HT-29 (cell line): Measurements from ENCODE around the gene ZNF625. TPM values are rescaled to one million over a fixed set of nuclear protein-coding genes. Genes with fewer than 3 reads are reported as not detected.

Experiments
- DNase-seq: peaks from one replicate; pipeline ENCODE4 v3.0.0-alpha.2; 2015; ENCODE audit warnings: low spot score
- total RNA-seq: library from RNA; depleted of rRNA; stranded (reverse); fragments of >200 nt; shearing (Covaris generic); gene quantifications from 2 replicates; pipeline ENCODE4 v1.2.3, GENCODE V29; 2014; rRNA removed

The ZNF625 gene
- total RNA-seq: not detected in 2 replicates

DNA sequence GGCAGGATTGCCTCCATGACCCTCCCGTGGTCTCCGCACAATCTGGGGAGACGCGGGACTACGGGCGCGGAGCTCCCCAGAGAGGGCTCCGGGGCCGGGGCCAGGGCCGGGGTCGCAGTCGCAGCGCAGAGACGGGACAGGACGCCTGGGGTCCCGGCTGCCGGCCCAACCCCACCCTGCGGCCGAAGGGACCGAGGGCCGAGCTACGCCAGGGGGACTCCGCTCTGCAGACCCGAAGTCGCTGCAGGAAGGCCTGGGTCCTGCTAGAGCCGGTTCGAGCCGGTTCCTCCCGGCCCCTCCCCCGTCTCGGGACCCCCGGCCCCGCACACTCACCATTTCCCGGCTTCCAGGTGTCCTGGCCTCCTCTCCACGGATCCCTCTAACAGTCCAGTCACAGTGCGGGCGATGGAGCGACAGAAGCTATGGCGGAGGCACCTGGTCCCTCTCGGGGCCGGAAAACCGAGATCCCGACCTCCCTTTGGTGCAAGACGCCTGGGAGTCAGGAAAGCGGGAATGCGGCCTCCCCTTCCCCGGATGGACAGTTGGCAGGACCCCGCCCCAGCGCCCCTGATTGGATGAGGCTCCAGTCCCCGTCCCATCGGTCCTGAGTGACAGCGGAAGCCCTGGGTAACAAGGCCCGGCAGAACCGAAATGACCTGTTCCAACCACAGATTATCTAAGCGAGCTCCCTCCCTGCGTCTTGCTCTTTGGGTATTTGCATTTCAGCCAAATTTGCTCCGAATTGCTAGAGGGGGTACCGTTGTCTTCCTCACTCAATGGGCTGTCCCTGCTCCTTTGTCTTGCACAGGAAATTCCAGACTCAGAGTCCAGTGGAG is at the start of gene ZNF625:
ZNF625 (minus strand) TSS at position 512 of the 836 bp plus-strand sequence; CDS start at position 336, 176 bp downstream.
- DNase-seq: no peak

DNA sequence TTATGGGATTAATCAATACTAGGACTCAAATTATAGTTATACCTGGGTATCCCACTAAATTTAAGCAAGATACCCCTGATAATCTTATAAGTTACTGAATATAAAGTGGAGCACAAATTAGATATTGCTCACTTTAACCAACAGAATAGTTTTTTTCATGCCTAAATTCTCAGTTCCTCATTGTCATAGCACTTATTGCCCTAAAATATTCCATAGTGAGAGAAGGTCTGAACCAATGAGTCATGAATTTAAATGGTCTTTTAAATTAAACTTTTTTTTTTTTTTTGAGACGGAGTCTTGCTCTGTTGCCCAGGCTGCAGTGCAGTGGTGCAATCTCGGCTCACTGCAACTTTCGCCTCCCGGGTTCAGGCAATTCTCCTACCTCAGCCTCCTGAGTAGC is 48.8 kb upstream of the ZNF625 start:
- DNase-seq: no peak

DNA sequence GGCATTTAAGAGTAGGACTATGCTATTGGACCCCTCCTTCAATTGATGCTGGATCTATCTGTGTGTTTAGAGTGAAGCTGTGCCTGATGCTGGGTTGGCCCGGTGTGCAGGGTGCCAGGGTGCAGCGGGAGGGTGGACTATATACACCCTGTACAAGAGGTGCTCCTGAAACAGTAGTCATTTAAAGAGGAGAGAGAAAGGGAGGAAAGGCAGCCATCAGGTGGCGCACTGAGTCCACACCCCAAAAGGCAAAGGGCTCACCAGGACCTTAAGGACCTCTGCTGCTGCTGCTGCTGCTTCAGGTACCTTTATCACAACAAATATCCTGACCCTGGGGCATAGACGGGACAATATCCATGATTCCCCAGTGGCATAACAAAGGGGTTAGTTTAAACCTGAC is 45.7 kb upstream of the ZNF625 start:
- peak; percentile 34 for DNase-seq

GRCh38 chr19:12199757-12200419 is 43.4 kb upstream of the ZNF625 start:
- DNase-seq: no peak

- no peak for DNase-seq
Observed at GRCh38 chr19:12198136-12198535, 41.6 kb upstream of the ZNF625 start.

- no peak for DNase-seq
Observed at GRCh38 chr19:12194827-12195731, 38.5 kb upstream of the ZNF625 start.

DNA sequence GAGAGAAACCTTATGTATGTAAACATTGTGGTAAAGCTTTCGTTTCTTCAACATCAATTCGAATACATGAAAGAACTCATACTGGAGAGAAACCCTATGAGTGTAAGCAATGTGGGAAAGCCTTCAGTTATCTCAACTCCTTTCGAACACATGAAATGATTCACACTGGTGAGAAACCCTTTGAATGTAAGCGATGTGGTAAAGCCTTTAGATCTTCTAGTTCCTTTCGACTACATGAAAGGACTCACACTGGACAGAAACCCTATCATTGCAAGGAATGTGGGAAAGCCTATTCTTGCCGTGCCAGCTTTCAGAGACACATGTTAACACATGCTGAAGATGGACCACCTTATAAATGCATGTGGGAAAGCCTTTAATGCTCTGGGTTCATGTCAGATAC is 31.1 kb upstream of the ZNF625 start:
- DNase-seq: no peak

- DNase-seq: no peak
Observed at GRCh38 chr19:12180377-12180776, 23.8 kb upstream of the ZNF625 start.

DNA sequence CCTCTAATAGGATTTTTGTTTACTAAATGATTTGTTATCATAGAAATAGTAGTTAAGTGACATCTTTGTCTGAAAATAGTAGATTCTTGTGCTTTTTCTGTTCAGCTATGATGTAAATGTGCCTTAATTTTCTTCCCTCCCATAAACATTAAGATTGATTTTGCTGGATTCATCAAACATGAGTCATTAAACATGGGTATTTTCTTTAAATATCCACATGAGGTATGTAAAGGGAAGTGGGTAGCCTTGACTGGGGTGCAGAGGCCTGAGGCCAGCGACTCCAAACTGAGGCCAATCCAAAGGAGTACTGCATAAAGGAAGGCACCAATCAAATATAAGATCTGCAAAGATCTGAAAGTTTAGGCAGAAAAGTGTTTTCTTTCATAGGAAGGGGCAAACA is 10.1 kb upstream of the ZNF625 start:
- no peak for DNase-seq

DNA sequence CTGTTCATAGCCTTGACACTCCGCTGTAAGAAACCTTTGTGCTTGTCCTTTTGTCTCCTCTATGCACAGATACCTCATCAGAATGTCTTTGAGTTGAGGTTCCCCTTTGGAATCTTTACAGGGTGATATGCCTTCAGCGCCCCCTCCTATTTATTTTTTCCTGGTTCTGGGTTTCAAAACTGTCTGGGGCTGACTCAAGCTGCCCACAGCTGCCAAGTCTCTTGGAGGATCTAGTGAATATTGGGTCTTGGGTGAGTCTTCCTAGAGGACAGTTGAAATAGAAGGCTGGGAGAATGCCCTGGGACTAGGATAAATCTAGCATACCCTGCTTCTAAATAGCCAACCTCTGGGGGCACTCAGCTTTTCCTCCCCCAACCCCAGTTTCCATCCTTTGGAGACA is 7.3 kb upstream of the ZNF625 start:
- peak; percentile 0 for DNase-seq

DNA sequence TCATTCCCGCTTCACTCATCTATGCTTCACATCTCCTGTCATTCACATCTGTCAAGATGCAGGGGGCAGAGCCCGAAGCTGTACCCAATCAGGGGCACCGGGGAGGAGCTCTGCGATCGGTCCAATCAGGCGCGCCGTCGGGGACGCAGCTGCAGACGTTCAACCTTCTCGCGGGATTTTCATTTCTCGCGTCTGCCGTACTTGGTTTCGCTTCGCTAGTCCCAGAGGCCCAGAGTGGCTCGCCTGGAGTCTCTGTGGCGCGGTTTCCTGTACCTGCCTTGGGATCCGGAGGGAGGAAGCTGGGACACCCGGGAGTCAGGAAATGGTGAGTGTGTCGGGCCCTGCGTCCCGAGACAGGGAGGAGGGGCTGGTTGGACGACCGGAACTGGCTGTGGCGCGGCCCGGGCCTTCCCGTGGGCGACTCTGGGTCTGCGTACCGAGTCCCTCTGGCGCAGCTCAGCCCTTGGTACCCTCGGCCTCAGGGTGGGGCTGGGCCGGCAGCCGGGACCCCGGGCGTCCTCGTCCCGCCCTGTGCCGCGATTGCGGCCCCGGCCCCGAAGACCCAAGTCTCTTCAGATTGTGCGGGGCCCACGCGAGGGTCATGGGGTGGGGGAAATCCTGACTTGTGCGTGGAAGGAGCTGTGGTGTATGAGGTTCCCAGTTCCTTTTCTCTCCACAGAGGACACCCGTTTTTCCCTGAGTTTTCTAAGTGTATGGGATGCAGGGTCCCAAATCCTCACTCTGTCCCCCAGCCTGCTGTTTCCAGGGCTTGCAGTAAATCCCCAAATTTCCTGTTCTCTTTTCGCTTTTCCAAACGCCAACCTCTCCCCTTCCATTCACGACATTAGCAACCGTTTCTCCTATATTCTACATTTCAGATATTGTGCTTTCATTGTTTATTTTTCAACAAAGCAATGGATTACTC is 6.6 kb upstream of the ZNF625 start, which contains the start of gene ZNF136:
ZNF136 (plus strand) TSS at position 215 of the 925 bp plus-strand sequence; CDS start at position 323, 108 bp downstream.
- peak; percentile 86 for DNase-seq

- DNase-seq: no peak
Observed at GRCh38 chr19:12162513-12162881, 6.0 kb upstream of the ZNF625 start.

GRCh38 chr19:12159773-12160414 is 3.4 kb upstream of the ZNF625 start:
- no peak for DNase-seq

DNA sequence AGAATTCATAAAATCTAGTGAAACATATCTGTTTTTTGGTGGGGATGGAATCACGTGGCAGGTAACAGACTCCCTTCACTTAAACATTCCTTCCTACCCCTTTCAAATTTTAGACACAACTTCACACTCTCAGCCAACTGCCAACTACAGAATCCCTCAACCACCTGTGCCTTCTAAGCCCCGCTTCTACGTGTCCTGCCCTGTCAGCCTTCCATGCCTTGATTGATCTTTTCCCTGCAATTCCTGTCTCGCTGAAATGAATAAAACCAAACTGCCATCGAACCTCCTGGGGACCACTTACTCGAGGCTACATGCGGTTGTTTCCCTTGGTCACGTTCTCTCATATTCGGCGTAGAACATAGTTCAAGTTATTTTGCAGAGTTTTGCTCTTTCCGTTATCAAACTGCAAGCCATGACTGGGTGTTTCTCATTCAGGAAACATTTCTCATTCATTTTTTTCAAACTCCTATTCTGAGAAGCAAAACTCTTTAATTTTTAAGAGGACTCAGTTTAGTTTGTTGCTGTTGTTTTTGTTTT is 1.1 kb downstream of the ZNF625 start:
- DNase-seq: no peak

- no peak for DNase-seq
Observed at GRCh38 chr19:12145348-12145747, 11.2 kb downstream of the ZNF625 start.

- no peak for DNase-seq
Observed at GRCh38 chr19:12141405-12141736, 15.2 kb downstream of the ZNF625 start.

DNA sequence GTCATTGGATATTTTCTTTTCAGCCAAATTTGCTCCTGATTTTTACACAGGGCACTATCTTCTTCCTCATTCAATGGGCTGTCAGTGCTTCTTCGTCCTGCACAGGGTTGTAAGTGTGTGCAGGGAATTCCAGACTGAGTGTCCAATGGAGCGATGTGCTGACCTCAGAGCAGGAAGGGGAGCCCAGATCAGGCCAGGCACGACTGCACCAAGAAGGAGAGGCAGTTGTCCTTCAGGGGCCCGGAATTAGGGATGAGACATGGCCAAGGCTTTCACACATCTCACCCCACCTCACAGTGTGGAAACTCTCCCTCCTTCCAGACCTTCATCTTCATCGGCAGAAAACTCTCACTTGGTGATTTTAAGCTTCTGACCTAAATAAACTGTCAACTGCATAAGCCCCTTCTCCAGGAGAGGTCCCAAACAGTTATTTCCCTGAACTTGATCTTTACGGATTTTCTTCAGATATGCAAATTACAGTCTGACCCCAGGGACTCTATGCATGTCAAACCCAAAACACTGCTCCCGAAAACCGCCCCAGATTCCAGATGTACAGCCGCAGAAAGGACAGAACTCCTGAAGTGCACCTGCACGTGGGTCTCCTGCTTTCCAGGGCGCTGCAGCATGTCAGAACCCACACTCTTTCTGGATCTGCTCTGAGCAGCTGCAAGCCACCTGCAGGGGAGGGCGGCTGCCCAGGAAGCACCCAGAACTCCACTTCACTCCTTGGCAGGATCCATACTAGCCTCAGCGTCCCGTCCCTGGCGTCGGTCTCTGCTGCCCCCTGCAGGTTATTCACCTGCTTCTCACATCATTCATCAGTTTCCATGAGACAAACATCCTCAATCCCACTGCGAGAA is 15.8 kb downstream of the ZNF625 start:
- peak; percentile 88 for DNase-seq

DNA sequence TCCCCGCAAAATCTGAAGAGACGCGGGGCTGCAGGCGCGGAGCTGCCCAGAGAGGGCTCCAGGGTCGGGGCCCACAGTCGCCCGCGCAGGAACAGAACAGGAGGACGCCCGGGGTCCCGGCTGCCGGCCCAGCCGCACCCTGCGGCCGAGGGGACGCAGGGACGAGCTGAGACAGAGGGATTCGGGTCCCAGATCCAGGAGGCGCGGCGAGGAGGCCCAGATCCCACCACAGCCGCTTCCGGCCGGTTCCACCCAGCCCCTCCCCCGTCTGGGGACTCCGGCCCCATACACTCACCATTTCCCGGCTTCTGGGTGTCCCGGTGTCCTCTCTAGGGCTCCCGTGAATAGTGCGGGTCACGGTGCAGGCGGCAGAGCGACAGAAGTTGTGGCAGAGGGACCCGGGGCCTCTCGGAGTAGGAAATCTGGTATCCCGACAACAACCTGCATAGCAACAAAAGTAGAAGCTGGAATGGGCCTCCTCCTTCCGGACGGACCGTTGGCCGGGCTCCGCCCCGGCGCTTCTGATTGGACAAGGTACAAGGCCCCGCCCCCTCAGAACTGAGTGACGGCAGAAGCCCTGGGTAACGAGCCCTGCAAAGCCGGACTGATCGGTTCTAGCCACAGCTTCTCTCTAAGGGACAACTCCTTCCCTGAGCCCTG is 16.5 kb downstream of the ZNF625 start, which contains the start of gene ZNF20:
ZNF20 (minus strand) TSS at position 466 of the 660 bp plus-strand sequence; CDS start at position 298, 168 bp downstream.
- DNase-seq: peak; percentile 93
